SHP77 treated with DMSO at 0.1 percent for 48 hours (cell line): ENCODE results near the gene PDE1C.

ENCODE experiments used
- DNase-seq: peaks from one replicate; lab custom pipeline; 2025; lab: John Stamatoyannopoulos, UW

Gene PDE1C

GRCh38 chr7:31991406-31991805, 78.8 kb downstream of the PDE1C start:
- DNase-seq: no peak

GRCh38 chr7:31986878-31987518, 83.2 kb downstream of the PDE1C start:
- DNase-seq: no peak

GRCh38 chr7:31982962-31983361, 87.2 kb downstream of the PDE1C start:
- DNase-seq: no peak

- no peak for DNase-seq
Measured at GRCh38 chr7:31981874-31982390, 88.3 kb downstream of the PDE1C start.

GRCh38 chr7:31979690-31980330, 90.4 kb downstream of the PDE1C start:
- DNase-seq: no peak

GRCh38 chr7:31975546-31975945, 94.7 kb downstream of the PDE1C start:
- no peak for DNase-seq

GRCh38 chr7:31974351-31974750, 95.9 kb downstream of the PDE1C start:
- DNase-seq: no peak

- no peak for DNase-seq
Measured at GRCh38 chr7:31971049-31971667, 99.0 kb downstream of the PDE1C start.

- DNase-seq: no peak
Measured at GRCh38 chr7:31970501-31970900, 99.7 kb downstream of the PDE1C start.

- DNase-seq: no peak
Measured at GRCh38 chr7:31963569-31964175, 106.5 kb downstream of the PDE1C start.

- DNase-seq: no peak
Measured at GRCh38 chr7:31962246-31962645, 108.0 kb downstream of the PDE1C start.

GRCh38 chr7:31958226-31958625, 112.0 kb downstream of the PDE1C start:
- no peak for DNase-seq

GRCh38 chr7:31957756-31958155, 112.5 kb downstream of the PDE1C start:
- DNase-seq: no peak

- no peak for DNase-seq
Measured at GRCh38 chr7:31957090-31957720, 113.0 kb downstream of the PDE1C start.

- DNase-seq: no peak
Measured at GRCh38 chr7:31955641-31956040, 114.6 kb downstream of the PDE1C start.

- no peak for DNase-seq
Measured at GRCh38 chr7:31955021-31955420, 115.2 kb downstream of the PDE1C start.

- DNase-seq: no peak
Measured at GRCh38 chr7:31954500-31954899, 115.7 kb downstream of the PDE1C start.

GRCh38 chr7:31953432-31953831, 116.8 kb downstream of the PDE1C start:
- DNase-seq: no peak

- DNase-seq: no peak
Measured at GRCh38 chr7:31950091-31950755, 120.0 kb downstream of the PDE1C start.

GRCh38 chr7:31948029-31948428, 122.2 kb downstream of the PDE1C start:
- no peak for DNase-seq

GRCh38 chr7:31940167-31940566, 130.0 kb downstream of the PDE1C start:
- no peak for DNase-seq

- DNase-seq: no peak
Measured at GRCh38 chr7:31939076-31939475, 131.1 kb downstream of the PDE1C start.
